Stomach (tissue), 4 donors: Measurements from ENCODE around the gene ARAP3.

Source experiments
- EP300 ChIP-seq: sonication (generic); formaldehyde crosslinking; IDR thresholded peaks from one replicate; pipeline ENCODE4 v1.6.1; 2017; ENCODE audit warnings: antibody characterized with exemption
- POLR2A ChIP-seq, 4 donors: fragments of 450-650 bp; IDR thresholded peaks; one replicate each; pipeline ENCODE4 v1.6.1; 2016; ENCODE audit warnings: antibody characterized with exemption in 4 of 4, control low read depth in 2 of 4, mild to moderate bottlenecking in 1 of 4, moderate library complexity in 1 of 4
- POLR2AphosphoS5 ChIP-seq, 3 donors: sonication (generic); formaldehyde crosslinking; IDR thresholded peaks; one replicate each; pipeline ENCODE4 v1.6.1; 2016; ENCODE audit warnings: antibody characterized with exemption in 3 of 3
- TF ChIP-seq, protein P1 (sequence below), 7 experiments: fragments of 450-650 bp in 4 of 7; fragments of 200-600 bp in 3 of 7; sonication (generic) in 3 of 7; IDR thresholded peaks; one replicate each; pipeline ENCODE4 v1.5.1; 2016 to 2019; ENCODE audit warnings: antibody characterized with exemption in 7 of 7, control low read depth in 2 of 7, mild to moderate bottlenecking in 1 of 7

DNA sequence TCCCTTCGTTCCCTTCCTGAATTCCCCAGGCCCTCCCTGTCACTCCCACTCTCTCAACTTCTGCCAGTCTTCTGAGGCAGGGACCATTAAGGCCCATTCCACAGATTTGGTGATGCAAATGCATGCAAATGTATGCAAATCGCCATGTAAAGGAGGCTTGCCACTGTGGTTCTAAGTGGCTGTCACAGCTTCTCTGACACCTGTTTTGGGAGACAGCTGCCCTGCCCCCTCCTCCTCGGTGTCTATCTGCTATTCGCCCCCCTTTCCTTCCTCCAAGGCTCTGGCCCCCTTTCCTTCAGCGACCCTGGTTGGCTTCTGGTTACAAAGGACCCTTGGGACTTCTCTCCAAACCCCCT lies 10.5 kb upstream of the ARAP3 start:
- TF ChIP-seq, protein P1, sequence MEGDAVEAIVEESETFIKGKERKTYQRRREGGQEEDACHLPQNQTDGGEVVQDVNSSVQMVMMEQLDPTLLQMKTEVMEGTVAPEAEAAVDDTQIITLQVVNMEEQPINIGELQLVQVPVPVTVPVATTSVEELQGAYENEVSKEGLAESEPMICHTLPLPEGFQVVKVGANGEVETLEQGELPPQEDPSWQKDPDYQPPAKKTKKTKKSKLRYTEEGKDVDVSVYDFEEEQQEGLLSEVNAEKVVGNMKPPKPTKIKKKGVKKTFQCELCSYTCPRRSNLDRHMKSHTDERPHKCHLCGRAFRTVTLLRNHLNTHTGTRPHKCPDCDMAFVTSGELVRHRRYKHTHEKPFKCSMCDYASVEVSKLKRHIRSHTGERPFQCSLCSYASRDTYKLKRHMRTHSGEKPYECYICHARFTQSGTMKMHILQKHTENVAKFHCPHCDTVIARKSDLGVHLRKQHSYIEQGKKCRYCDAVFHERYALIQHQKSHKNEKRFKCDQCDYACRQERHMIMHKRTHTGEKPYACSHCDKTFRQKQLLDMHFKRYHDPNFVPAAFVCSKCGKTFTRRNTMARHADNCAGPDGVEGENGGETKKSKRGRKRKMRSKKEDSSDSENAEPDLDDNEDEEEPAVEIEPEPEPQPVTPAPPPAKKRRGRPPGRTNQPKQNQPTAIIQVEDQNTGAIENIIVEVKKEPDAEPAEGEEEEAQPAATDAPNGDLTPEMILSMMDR (IDR thresholded peaks at IDR 0.05): no peak
- TF ChIP-seq POLR2AphosphoS5 (IDR thresholded peaks at IDR 0.05) (no peak), POLR2A (IDR thresholded peaks at IDR 0.05) (no peak), EP300 (no peak)
